Measurements from ENCODE around the gene ZNG1B.

GRCh38 chr2:113390124-113390849 lies 47.2 kb upstream of the ZNG1B start:
- TF ChIP-seq BACH1 (tag; IDR thresholded peaks at IDR 0.05) (no peak), ZC3H4 (CRISPR knock-in tag; IDR thresholded peaks at IDR 0.05; ENCODE audit: borderline replicate concordance) (no peak)
- TF ChIP-seq, protein P1, sequence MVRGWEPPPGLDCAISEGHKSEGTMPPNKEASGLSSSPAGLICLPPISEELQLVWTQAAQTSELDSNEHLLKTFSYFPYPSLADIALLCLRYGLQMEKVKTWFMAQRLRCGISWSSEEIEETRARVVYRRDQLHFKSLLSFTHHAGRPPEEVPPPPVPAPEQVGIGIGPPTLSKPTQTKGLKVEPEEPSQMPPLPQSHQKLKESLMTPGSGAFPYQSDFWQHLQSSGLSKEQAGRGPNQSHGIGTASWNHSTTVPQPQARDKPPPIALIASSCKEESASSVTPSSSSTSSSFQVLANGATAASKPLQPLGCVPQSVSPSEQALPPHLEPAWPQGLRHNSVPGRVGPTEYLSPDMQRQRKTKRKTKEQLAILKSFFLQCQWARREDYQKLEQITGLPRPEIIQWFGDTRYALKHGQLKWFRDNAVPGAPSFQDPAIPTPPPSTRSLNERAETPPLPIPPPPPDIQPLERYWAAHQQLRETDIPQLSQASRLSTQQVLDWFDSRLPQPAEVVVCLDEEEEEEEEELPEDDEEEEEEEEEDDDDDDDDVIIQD (CRISPR knock-in tag; IDR thresholded peaks at IDR 0.05), result no peak
- TF ChIP-seq, protein P2, sequence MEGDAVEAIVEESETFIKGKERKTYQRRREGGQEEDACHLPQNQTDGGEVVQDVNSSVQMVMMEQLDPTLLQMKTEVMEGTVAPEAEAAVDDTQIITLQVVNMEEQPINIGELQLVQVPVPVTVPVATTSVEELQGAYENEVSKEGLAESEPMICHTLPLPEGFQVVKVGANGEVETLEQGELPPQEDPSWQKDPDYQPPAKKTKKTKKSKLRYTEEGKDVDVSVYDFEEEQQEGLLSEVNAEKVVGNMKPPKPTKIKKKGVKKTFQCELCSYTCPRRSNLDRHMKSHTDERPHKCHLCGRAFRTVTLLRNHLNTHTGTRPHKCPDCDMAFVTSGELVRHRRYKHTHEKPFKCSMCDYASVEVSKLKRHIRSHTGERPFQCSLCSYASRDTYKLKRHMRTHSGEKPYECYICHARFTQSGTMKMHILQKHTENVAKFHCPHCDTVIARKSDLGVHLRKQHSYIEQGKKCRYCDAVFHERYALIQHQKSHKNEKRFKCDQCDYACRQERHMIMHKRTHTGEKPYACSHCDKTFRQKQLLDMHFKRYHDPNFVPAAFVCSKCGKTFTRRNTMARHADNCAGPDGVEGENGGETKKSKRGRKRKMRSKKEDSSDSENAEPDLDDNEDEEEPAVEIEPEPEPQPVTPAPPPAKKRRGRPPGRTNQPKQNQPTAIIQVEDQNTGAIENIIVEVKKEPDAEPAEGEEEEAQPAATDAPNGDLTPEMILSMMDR (IDR thresholded peaks at IDR 0.05 in 2 of 3, conservative IDR thresholded peaks at IDR 0.05 in 1 of 3; ENCODE audit: insufficient read depth in 2 of 3, low read depth in 1 of 3, low read length in 3 of 3), result peak; percentile 91 to 95 (median 93)
